HG02623 (cell line): Measurements from ENCODE around the gene CTXN3.

Source experiments
- ATAC-seq: cut with Tn5 transposase; IDR thresholded peaks from one replicate; pipeline ENCODE4 v1.9.1; 2021; ENCODE audit warnings: moderate library complexity; ENCODE audit not compliant: unreplicated experiment

Gene CTXN3

GRCh38 chr5:127696683-127697082 lies 47.8 kb downstream of the CTXN3 start:
- no peak for ATAC-seq

DNA sequence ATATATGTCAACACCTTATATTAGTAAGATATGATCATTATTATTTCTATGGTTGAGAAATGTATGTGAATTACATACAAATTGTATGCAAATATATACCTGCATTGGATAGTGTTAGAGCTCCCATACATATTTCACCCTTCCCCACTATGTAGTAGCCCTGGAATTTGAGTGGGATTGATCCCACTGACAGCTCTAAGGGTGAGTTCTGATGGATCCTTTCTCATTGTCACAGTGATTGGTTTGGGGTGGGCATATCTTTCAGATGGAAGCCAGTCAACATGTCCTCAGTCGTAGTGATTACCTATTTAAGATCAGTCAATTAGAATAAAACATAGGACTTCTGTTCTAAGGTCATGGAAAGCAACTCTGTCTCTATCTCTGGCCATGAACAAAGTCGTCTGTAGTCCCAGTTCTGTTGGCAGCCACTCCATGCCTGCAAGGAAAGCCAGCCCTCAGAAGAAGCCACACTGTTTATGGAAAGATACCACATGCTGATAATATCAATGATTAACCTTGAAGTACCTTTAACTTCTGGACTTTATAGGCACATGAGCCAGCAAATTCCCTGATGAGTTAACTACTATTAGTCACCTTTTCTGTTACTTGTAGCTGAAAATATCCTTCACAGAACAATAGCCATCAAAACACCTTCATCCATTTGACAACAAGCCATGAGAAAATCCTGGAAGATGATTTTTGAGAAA lies 49.2 kb downstream of the CTXN3 start:
- ATAC-seq, result no peak

- no peak for ATAC-seq
Observed at GRCh38 chr5:127699416-127699815, 50.5 kb downstream of the CTXN3 start.

- no peak for ATAC-seq
Observed at GRCh38 chr5:127700237-127700766, 51.4 kb downstream of the CTXN3 start.

DNA sequence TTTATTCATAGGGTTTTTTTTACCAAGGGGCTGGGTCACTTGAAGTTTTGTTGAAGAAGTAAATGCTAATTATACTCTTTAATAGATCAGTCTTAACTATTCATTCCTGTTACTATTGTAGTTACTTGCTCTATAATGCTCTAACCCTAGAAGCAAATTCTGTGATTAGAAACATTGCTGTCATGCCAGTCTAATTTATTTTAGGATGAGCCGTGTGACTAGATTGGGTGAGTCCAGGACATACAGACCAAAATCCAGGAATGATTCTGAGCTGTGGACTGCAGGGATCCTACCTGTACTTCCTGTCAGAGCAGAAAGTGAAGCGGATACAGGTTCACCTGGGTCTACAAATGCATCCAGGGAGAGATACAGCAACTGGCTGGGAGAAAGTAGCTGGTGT lies 53.6 kb downstream of the CTXN3 start:
- no peak for ATAC-seq

- ATAC-seq, result peak; percentile 39
Observed at GRCh38 chr5:127702926-127703561, 54.2 kb downstream of the CTXN3 start, which contains the start of gene CCDC192. TSS of gene CCDC192 (plus strand) at chr5:127703391. CDS start at chr5:127703446, 55 bp downstream.

- ATAC-seq, result no peak
Observed at GRCh38 chr5:127705120-127705892, 56.4 kb downstream of the CTXN3 start.

GRCh38 chr5:127706691-127707090 lies 57.8 kb downstream of the CTXN3 start:
- no peak for ATAC-seq

DNA sequence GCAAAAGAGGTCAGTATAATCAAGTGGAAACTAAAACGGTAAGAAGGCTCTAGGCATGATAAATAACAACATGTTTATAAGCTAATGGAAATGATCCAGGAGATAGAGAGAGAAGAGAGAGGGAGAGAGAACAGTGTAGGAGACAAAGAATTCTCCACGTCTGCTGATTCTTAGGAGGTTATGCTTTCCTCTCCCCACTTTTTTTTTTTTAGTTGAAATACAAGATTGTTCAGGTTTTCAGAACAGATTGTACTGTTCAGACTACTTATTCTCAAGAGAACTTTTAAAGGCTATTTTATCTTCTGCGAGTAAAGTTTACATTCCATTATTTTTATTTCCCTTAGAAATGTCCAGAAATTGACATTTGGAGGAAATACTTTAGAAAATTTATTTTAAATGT lies 58.3 kb downstream of the CTXN3 start:
- ATAC-seq, result no peak
